Glomerular visceral epithelial cell (primary cell): ENCODE data around the gene C1orf159.

ENCODE experiments used
- DNase-seq: peaks from one replicate; pipeline ENCODE4 v3.0.0-alpha.2; 2016; ENCODE audit errors: extremely low spot score

The C1orf159 gene

GRCh38 chr1:1132042-1132950 is 16.4 kb upstream of the C1orf159 start:
- DNase-seq = no peak

GRCh38 chr1:1130206-1131120 is 14.6 kb upstream of the C1orf159 start:
- peak; percentile 41 for DNase-seq

- no peak for DNase-seq
Measured at GRCh38 chr1:1129381-1129821, 13.5 kb upstream of the C1orf159 start.

GRCh38 chr1:1128454-1129139 is 12.7 kb upstream of the C1orf159 start:
- peak; percentile 66 for DNase-seq

GRCh38 chr1:1127551-1128451 is 11.9 kb upstream of the C1orf159 start:
- no peak for DNase-seq

GRCh38 chr1:1125945-1126344 is 10.1 kb upstream of the C1orf159 start:
- no peak for DNase-seq

- DNase-seq = no peak
Measured at GRCh38 chr1:1124786-1125642, 9.1 kb upstream of the C1orf159 start.

GRCh38 chr1:1124508-1124785 is 8.6 kb upstream of the C1orf159 start:
- DNase-seq = no peak

GRCh38 chr1:1123581-1124507 is 8.0 kb upstream of the C1orf159 start:
- DNase-seq = no peak

GRCh38 chr1:1122981-1123480 is 7.1 kb upstream of the C1orf159 start:
- no peak for DNase-seq

- peak; percentile 79 for DNase-seq
Measured at GRCh38 chr1:1122078-1122811, 6.4 kb upstream of the C1orf159 start.

- DNase-seq = no peak
Measured at GRCh38 chr1:1121611-1122077, 5.8 kb upstream of the C1orf159 start.

- DNase-seq = no peak
Measured at GRCh38 chr1:1120866-1121591, 5.1 kb upstream of the C1orf159 start.

GRCh38 chr1:1120096-1120495 is 4.2 kb upstream of the C1orf159 start:
- DNase-seq = no peak

- no peak for DNase-seq
Measured at GRCh38 chr1:1119272-1119890, 3.5 kb upstream of the C1orf159 start.

GRCh38 chr1:1118876-1119220 is 3.0 kb upstream of the C1orf159 start:
- no peak for DNase-seq
